Measurements from ENCODE around the gene KNTC1.

DNA sequence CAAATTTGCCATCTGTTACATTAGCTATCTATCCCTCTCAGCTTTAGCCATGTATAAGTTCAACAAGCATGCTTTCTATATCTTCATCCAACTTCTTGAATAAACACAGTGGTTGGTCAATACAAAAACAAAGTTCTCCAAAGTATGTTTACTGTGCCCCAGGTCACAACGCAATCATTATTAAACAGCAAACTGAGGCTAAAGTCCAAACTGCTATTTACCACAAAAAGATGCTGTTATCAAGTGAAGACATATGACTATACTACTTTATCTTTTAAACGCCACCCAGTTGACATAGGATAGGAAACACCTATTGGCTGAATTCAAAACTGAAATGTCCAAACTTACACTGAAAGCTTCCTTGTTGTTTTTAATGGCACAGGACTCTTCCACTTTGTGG is 38.0 kb upstream of the KNTC1 start:
- TF ChIP-seq, protein P1, sequence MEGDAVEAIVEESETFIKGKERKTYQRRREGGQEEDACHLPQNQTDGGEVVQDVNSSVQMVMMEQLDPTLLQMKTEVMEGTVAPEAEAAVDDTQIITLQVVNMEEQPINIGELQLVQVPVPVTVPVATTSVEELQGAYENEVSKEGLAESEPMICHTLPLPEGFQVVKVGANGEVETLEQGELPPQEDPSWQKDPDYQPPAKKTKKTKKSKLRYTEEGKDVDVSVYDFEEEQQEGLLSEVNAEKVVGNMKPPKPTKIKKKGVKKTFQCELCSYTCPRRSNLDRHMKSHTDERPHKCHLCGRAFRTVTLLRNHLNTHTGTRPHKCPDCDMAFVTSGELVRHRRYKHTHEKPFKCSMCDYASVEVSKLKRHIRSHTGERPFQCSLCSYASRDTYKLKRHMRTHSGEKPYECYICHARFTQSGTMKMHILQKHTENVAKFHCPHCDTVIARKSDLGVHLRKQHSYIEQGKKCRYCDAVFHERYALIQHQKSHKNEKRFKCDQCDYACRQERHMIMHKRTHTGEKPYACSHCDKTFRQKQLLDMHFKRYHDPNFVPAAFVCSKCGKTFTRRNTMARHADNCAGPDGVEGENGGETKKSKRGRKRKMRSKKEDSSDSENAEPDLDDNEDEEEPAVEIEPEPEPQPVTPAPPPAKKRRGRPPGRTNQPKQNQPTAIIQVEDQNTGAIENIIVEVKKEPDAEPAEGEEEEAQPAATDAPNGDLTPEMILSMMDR (IDR thresholded peaks at IDR 0.05; ENCODE audit: low read depth, low read length): no peak
- TF ChIP-seq EZH2phosphoT487 (IDR thresholded peaks at IDR 0.05; ENCODE audit: low read depth): no peak
